Sigmoid colon (tissue), 4 donors: ENCODE measurements around the gene SLC8B1.

ENCODE experiments used
- POLR2A ChIP-seq, 2 donors: fragments of 450-650 bp; IDR thresholded peaks; one replicate each; pipeline ENCODE4 v1.6.1; 2016; ENCODE audit warnings: antibody characterized with exemption in 2 of 2, mild to moderate bottlenecking in 2 of 2, moderate library complexity in 2 of 2
- POLR2AphosphoS5 ChIP-seq, 4 donors: sonication (generic); formaldehyde crosslinking; IDR thresholded peaks; one replicate each; pipeline ENCODE4 v1.6.1; 2017; ENCODE audit warnings: antibody characterized with exemption in 4 of 4
- TF ChIP-seq, protein P1 (sequence below), 4 experiments: fragments of 450-650 bp in 3 of 4; fragments of 200-600 bp in 1 of 4; IDR thresholded peaks; one replicate each; pipeline ENCODE4 v1.5.1; 2016 to 2019; ENCODE audit warnings: antibody characterized with exemption in 4 of 4, mild to moderate bottlenecking in 3 of 4, moderate library complexity in 2 of 4

DNA sequence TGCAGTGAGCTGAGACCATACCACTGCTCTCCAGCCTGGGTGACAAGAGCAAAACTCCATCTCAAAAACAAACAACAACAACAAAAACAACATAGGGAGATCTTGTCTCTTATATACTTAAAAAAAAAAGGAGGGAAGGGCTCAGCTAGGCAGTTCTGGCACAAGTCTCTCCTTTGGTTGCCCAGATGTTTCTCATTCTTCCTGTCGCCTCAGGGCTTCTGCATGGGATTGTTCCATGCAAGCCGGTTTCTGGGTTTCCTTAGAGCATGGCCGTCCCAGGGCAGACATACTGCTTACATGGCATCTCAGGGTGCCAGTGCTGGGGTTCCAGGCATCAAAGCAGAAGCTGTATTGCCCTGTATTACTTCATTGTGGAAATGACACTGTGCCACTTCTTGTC is 5.2 kb upstream of the SLC8B1 start:
- TF ChIP-seq POLR2AphosphoS5 (IDR thresholded peaks at IDR 0.05): no peak
- TF ChIP-seq, protein P1, sequence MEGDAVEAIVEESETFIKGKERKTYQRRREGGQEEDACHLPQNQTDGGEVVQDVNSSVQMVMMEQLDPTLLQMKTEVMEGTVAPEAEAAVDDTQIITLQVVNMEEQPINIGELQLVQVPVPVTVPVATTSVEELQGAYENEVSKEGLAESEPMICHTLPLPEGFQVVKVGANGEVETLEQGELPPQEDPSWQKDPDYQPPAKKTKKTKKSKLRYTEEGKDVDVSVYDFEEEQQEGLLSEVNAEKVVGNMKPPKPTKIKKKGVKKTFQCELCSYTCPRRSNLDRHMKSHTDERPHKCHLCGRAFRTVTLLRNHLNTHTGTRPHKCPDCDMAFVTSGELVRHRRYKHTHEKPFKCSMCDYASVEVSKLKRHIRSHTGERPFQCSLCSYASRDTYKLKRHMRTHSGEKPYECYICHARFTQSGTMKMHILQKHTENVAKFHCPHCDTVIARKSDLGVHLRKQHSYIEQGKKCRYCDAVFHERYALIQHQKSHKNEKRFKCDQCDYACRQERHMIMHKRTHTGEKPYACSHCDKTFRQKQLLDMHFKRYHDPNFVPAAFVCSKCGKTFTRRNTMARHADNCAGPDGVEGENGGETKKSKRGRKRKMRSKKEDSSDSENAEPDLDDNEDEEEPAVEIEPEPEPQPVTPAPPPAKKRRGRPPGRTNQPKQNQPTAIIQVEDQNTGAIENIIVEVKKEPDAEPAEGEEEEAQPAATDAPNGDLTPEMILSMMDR (IDR thresholded peaks at IDR 0.05): no peak
- TF ChIP-seq POLR2A (IDR thresholded peaks at IDR 0.05): no peak
